K562 (cell line): ENCODE results near the gene TNRC6B. TPM values are rescaled to one million over a fixed set of nuclear protein-coding genes. Genes with fewer than 3 reads are reported as not detected.

ENCODE experiments used
- ATAC-seq: fragments of 200-7000 bp; cut with Tn5 transposase; 3 replicates; pipeline ENCODE4 v1.9.1; 2020; ENCODE audit warnings: moderate library complexity
- BruUV-seq: library from RNA; stranded (reverse); fragments of 400-500 nt; replicated peaks from 2 replicates; lab custom pipeline; 2021; lab: Mats Ljungman, UMichigan
- CTCF ChIA-PET: fragments of 300-600 bp; formaldehyde crosslinking; extraction: SDS; loops from one replicate; lab custom pipeline; 2021; ENCODE audit warnings: low intra/inter-chr PET ratio; lab: Yijun Ruan, JAX
- POLR2A ChIA-PET: fragments of 300-600, 350-650 bp; sonication (Branson Sonifier 250); formaldehyde crosslinking; extraction: SDS; loops from one replicate; lab custom pipeline; 2021; ENCODE audit warnings: antibody characterized with exemption, inconsistent platforms; lab: Yijun Ruan, JAX
- DNase-seq, 4 experiments: peaks; one replicate each; pipeline versions ENCODE4 v3.0.0 to v3.0.0-alpha.2; 2011 to 2018; ENCODE audit warnings: low spot score in 3 of 4, mixed read lengths in 3 of 4; ENCODE audit errors: extremely low read depth in 1 of 4
- FAIRE-seq: peaks from 2 replicates; lab custom pipeline; 2011; peaks lifted over from hg19 to GRCh38; lab: Jason Lieb, UNC
- H2AFZ ChIP-seq: 2 replicates; pipeline ENCODE4 v1.6.0; 2011; ENCODE audit warnings: low read depth, low read length, control low read depth, inconsistent platforms
- H3K27ac ChIP-seq: fragments of 200-600 bp; 3 replicates; pipeline ENCODE4 v1.8.0; 2011; ENCODE audit warnings: low read depth, mild to moderate bottlenecking, control low read depth, inconsistent platforms, low read length, moderate library complexity, mixed read lengths; ENCODE audit errors: extremely low read depth
- H3K27me3 ChIP-seq, 2 experiments: fragments of 300-600 bp in 1 of 2; 2 replicates in 1 of 2; 3 replicates in 1 of 2; pipeline versions ENCODE4 v1.6.0 to v1.8.0; 2011; ENCODE audit warnings: inconsistent platforms in 2 of 2, low read length in 2 of 2, mild to moderate bottlenecking in 1 of 2, mixed read lengths in 1 of 2, moderate library complexity in 1 of 2; ENCODE audit not compliant: control insufficient read depth in 2 of 2, insufficient read depth in 2 of 2
- H3K36me3 ChIP-seq: fragments of 300-600 bp; 3 replicates; pipeline ENCODE4 v1.8.0; 2011; ENCODE audit warnings: mild to moderate bottlenecking, low read length, inconsistent platforms; ENCODE audit not compliant: control insufficient read depth, insufficient read depth
- H3K4me1 ChIP-seq, 2 experiments: fragments of 200-600 bp in 1 of 2; replicated peaks in 1 of 2; 2 replicates in 1 of 2; 3 replicates in 1 of 2; pipeline versions ENCODE4 v1.5.1 to v1.8.0; 2011; ENCODE audit warnings: inconsistent platforms in 2 of 2, low read length in 2 of 2, mild to moderate bottlenecking in 1 of 2, mixed read lengths in 1 of 2, moderate library complexity in 1 of 2; ENCODE audit not compliant: control insufficient read depth in 2 of 2, insufficient read depth in 2 of 2
- H3K4me2 ChIP-seq: 2 replicates; pipeline ENCODE4 v1.6.1; 2011; ENCODE audit warnings: low read length, control low read depth, inconsistent platforms, mixed read lengths; ENCODE audit not compliant: insufficient read depth
- H3K4me3 ChIP-seq: fragments of 200-600 bp; sonication (generic), shearing (Covaris generic); 2 replicates; pipeline ENCODE4 v1.5.1; 2016; ENCODE audit warnings: control low read depth, inconsistent platforms
- H3K79me2 ChIP-seq: fragments of 200-600 bp; 3 replicates; pipeline ENCODE4 v1.8.0; 2011; ENCODE audit warnings: low read length, inconsistent platforms; ENCODE audit not compliant: control insufficient read depth, insufficient read depth
- H3K9ac ChIP-seq, 2 experiments: 2 replicates each; pipeline versions ENCODE4 v1.6.0 to v1.6.1; 2011; ENCODE audit warnings: low read depth in 2 of 2, low read length in 2 of 2, control low read depth in 1 of 2, inconsistent platforms in 1 of 2, mild to moderate bottlenecking in 1 of 2, mixed read lengths in 1 of 2; ENCODE audit not compliant: insufficient read depth in 1 of 2
- H3K9me1 ChIP-seq: one replicate; pipeline ENCODE4 v1.6.0; 2011; ENCODE audit warnings: inconsistent platforms, mild to moderate bottlenecking, low read length, moderate library complexity; ENCODE audit not compliant: control insufficient read depth, insufficient read depth
- H3K9me3 ChIP-seq: replicated peaks from 2 replicates; pipeline ENCODE4 v1.5.1; 2011; ENCODE audit warnings: low read depth, low read length, inconsistent platforms; ENCODE audit not compliant: control insufficient read depth, insufficient read depth
- H4K20me1 ChIP-seq: replicated peaks from 2 replicates; pipeline ENCODE4 v1.6.1; 2011; ENCODE audit warnings: low read length, inconsistent platforms, mixed read lengths; ENCODE audit not compliant: control insufficient read depth, insufficient read depth
- CEBPG ChIP-seq, 3 experiments: fragments of 200-800 bp in 1 of 3; sonication (Bioruptor generic) in 1 of 3; sonication (generic) in 1 of 3; formaldehyde crosslinking in 1 of 3; IDR thresholded peaks in 2 of 3; conservative IDR thresholded peaks in 1 of 3; 2 replicates each; pipeline versions ENCODE4 v1.6.1 to v1.8.0; 2016 to 2022; ENCODE audit warnings: missing compliant biosample characterization in 2 of 3, missing genetic modification characterization in 2 of 3, mild to moderate bottlenecking in 1 of 3, missing genetic modification reagents in 1 of 3
- COPS2 ChIP-seq: fragments of 450-650 bp; conservative IDR thresholded peaks from 2 replicates; pipeline ENCODE4 v1.6.1; 2016; ENCODE audit warnings: mild to moderate bottlenecking, moderate library complexity
- DACH1 ChIP-seq: fragments of 450-650 bp; IDR thresholded peaks from 2 replicates; pipeline ENCODE4 v1.6.1; 2018; ENCODE audit not compliant: partially characterized antibody
- FUS ChIP-seq: fragments of 200-400 bp; formaldehyde crosslinking; optimal IDR thresholded peaks from 2 replicates; pipeline ENCODE3; 2017; ENCODE audit warnings: low read depth, low read length
- HLTF ChIP-seq: fragments of 450-650 bp; IDR thresholded peaks from 2 replicates; pipeline ENCODE4 v1.6.1; 2016
- HMG20B ChIP-seq: fragments of 250-450 bp; sonication (Bioruptor Pico); IDR thresholded peaks from 2 replicates; pipeline ENCODE4 v1.5.0; 2021; ENCODE audit warnings: mild to moderate bottlenecking
- MGA ChIP-seq: fragments of 450-650 bp; IDR thresholded peaks from 2 replicates; pipeline ENCODE4 v1.6.1; 2016; ENCODE audit warnings: mild to moderate bottlenecking, moderate library complexity
- PHTF2 ChIP-seq: fragments of 250-450 bp; sonication (Bioruptor Pico); IDR thresholded peaks from 2 replicates; pipeline ENCODE4 v1.5.0; 2021; ENCODE audit warnings: mild to moderate bottlenecking
- RNF2 ChIP-seq: sonication (generic); IDR thresholded peaks from 2 replicates; pipeline ENCODE4 v1.6.1; 2016
- ZBTB26 ChIP-seq: fragments of 450-650 bp; formaldehyde crosslinking; IDR thresholded peaks from 2 replicates; pipeline ENCODE4 v1.4.0; 2022; ENCODE audit warnings: missing genetic modification characterization
- ZNF174 ChIP-seq: fragments of 250-450 bp; sonication (Bioruptor Pico); IDR thresholded peaks from 2 replicates; pipeline ENCODE4 v1.4.0; 2020; ENCODE audit warnings: mild to moderate bottlenecking
- ZNF347 ChIP-seq: fragments of 450-650 bp; formaldehyde crosslinking; IDR thresholded peaks from 2 replicates; pipeline ENCODE4 v1.4.0; 2020; ENCODE audit warnings: low read depth, mild to moderate bottlenecking, moderate library complexity
- ZNF77 ChIP-seq: fragments of 250-450 bp; sonication (Bioruptor Pico); IDR thresholded peaks from 2 replicates; pipeline ENCODE4 v1.5.0; 2020
- WGBS: fragments of 100-300 bp; shearing (Covaris generic); methylation state at CpG from one replicate; pipeline ENCODE4 v1.1.6; 2016; ENCODE audit warnings: low coverage, mixed read lengths; ENCODE audit not compliant: insufficient coverage; ENCODE audit errors: missing lambda C conversion rate; 5-methylcytosine and 5-hydroxymethylcytosine counted together
- in situ Hi-C: fragments of 300-500 bp; cut with MboI; formaldehyde crosslinking; loops from 4 replicates; pipeline ENCODE4 v1.15.0; 2018; ENCODE audit warnings: inconsistent platforms, mixed read lengths
- intact Hi-C: fragments of 100-400 bp; cut with micrococcal nuclease; formaldehyde crosslinking; loops from 2 replicates; pipeline ENCODE4 v1.14.2; 2022
- polyA plus RNA-seq, 8 experiments: library from polyadenylated mRNA; depleted of rRNA in 4 of 8; stranded (reverse) in 5 of 8; unstranded in 3 of 8; fragments of >200 nt; fragmentation: Nextera tagmentation in 2 of 8; fragmentation: Illumina TruSeq in 1 of 8; extraction: Ambion mirVana in 2 of 8; extraction: Trizol in 1 of 8; gene quantifications; 2 replicates each; pipeline versions ENCODE4 v1.2.1 to v1.2.3, GENCODE V29; 2011 to 2014; ENCODE audit warnings: inconsistent platforms in 1 of 8, missing spikeins in 1 of 8
- total RNA-seq, 7 experiments: library from RNA; depleted of rRNA in 6 of 7; stranded (reverse); fragments of >200 nt in 6 of 7; fragmentation: Illumina TruSeq in 2 of 7; extraction: Trizol in 2 of 7; gene quantifications; 2 replicates each; pipeline versions ENCODE4 v1.2.1 to v1.2.3, GENCODE V29; 2011 to 2021; ENCODE audit warnings: low replicate concordance in 1 of 7

Gene TNRC6B
- total and polyA plus RNA-seq, 9 of the 15 experiments (the other 6 are each of a cell fraction or from before 2014, with no cell fraction given): 0.96 to 18.8 (median 10.8) TPM

GRCh38 chr22:40364431-40364830 lies 186.7 kb downstream of the TNRC6B start:
- POLR2A ChIA-PET: no interaction called here
- Histone ChIP-seq H2AFZ (no peak overlapping the region), H3K79me2 (no peaks in the 10 kb centered on the region), H3K9ac (no peak overlapping the region), H3K9me1 (no peaks in the 10 kb centered on the region), H4K20me1 (no peaks in the 10 kb centered on the region), H3K4me3 (no peak overlapping the region), H3K9me3 (no peaks in the 10 kb centered on the region), H3K36me3 (peaks cover 92% of the 10 kb centered on the region), H3K27ac (no peak overlapping the region), H3K4me2 (no peak overlapping the region), H3K27me3 (no peaks in the 10 kb centered on the region), H3K4me1 (no peaks in the 10 kb centered on the region)
- FAIRE-seq (no peak), DNase-seq (no peak), ATAC-seq (no peak)
- in situ Hi-C loops: no loop called here
- no TSS peak for BruUV-seq
- WGBS: 73% methylated on average over 1 of the region's 1 CpG
- CTCF ChIA-PET: no interaction called here
- intact Hi-C loops: no loop called here
- TF ChIP-seq COPS2 (no peak), MGA (no peak), PHTF2 (no peak), ZNF347 (CRISPR knock-in tag) (no peak), ZBTB26 (CRISPR knock-in tag) (no peak), RNF2 (no peak), ZNF174 (no peak), HMG20B (CRISPR knock-in tag) (no peak), ZNF77 (CRISPR knock-in tag) (no peak), CEBPG (CRISPR knock-in tag; IDR thresholded peaks at IDR 0.05) (no peak), CEBPG (tag; conservative IDR thresholded peaks at IDR 0.05 in 1 of 2, IDR thresholded peaks at IDR 0.05 in 1 of 2) (no peak), HLTF (no peak), DACH1 (no peak), FUS (no peak)
